ENCODE data around the gene FAM20C.
"Not testable (repeated sequence)": the region's sequence is repeated elsewhere in the genome, so short reads cannot be mapped to it uniquely, and the experiment has no call there.

The FAM20C gene

DNA sequence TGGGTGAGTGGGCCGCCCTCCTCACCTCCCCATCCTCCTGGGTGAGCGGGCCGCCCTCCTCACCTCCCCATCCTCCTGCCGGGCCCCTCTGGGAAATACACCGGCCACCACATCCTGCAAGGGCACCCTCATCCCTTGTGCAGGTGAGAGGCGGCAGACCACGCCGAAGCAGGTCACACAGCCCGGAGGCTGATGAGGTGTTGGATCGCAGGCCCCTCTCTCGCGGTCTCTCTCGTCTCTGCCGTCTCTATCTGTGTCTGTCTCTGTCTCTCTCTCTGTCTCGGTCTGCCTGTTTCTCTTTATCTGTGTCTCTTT is 66.8 kb downstream of the FAM20C start:
- DNase-seq (ENCODE audit: low read depth) = no peak

DNA sequence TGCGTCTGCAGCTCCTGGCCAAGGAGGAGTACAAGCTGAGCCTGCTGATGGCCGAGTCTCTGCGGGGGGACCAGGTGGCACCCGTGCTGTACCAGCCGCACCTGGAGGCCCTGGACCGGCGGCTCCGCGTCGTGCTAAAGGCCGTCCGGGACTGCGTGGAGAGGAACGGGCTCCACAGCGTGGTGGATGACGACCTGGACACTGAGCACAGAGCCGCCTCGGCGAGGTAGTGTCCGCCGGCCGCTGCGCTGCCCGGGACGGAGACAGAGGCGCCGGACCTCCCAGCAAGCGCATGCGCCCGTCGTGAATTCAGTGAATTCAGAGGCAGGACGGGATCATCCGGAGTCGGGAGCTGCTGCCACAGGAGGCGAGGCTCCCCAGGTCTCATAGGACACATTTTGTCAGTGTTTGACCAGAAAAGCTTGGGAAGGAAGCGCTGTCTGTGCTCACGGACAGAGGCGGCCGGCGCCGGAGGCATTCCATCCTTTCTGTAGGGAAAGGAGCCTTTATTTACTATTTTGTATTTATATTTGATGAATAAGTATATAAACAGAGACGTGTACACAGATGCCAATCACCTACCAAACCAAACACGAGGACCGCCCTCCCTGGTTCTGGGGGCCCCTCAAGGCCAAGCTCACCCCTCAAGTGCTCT is 67.5 kb downstream of the FAM20C start:
- DNase-seq (ENCODE audit: low read depth) = no peak

DNA sequence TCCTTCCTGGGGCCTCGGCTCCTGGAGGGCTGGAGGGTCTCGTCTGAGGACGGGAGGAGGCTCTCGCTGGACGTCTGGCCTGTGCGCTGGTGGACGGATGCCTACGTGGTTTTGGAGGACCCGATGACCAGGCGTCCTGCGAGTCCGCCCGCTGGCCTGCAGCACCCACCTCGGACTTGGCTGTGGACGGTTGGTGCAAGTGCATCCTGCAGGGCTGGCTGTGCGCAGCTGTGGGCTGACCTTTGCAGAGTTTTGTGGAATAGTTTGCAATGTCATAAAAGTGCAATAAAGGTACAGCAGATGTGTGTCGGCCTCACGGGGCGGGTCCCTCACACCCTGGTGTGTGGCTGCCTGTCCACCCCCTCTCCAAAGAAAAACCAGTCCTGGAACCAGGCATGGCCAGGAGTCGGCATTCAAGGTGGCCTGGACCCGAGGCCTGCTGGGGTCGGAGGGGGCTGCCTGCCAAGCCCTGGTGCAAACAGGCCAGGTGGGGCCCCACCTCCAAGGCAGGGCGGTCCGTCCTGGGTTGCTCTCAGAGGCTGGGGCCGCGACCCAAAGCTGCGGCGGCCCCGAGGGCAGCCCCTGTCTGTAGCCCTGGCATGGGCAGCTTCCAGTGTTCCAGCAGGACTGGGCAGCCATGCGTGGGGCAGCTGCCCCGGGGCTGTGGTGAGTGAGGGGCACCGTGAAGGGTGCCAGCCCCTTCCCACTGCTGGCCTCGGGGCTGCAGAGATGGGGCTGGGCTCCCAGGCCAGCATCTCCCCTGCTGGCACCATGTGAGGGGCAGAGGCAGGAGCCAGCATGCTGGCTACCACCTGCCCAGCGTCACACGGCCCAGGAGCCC is 68.3 kb downstream of the FAM20C start:
- no peak for DNase-seq (ENCODE audit: low read depth)

DNA sequence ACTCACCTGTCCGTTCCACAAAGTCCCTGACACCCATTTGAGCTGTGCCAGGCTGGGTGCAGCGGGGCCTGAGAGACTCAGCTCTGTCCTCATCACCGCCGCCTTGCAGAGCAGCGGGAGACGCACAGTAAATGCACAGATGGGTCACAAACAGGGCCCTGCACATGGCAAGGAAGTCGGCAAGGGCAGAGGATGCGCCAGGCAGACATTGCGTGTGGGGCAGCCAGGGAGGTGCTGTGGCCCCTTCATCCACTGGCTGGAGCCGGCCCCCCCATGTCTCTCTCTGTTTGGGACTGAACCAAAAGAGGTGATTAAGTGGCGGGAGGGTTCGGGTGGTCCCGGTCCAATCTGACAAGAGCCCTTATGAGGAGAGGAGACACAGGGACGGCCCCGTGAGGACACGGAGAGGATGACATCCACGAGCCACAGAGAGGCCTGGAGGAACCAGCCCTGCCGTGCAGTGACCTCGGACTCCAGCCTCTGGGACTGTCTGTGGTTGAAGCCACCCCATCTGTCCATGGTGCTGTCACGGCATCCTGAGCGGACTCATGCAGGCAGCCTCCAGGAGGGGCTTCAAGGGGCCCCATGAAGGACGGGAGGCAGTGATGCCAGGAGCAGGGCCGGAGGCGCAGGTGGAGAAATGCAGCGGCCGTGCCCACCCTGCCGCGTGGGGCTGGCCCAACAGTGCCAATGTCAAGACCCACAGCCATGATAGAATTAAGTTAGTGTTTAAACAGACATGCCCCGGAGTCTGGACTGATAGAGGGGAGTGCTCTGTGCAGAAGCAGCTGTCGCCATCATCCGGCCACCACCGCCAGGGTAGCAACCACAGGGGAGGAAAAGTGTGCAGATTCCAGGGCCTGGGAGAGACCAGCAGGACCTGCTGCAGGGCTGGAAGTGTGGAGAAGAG is 69.2 kb downstream of the FAM20C start:
- DNase-seq (ENCODE audit: low read depth) = no peak

DNA sequence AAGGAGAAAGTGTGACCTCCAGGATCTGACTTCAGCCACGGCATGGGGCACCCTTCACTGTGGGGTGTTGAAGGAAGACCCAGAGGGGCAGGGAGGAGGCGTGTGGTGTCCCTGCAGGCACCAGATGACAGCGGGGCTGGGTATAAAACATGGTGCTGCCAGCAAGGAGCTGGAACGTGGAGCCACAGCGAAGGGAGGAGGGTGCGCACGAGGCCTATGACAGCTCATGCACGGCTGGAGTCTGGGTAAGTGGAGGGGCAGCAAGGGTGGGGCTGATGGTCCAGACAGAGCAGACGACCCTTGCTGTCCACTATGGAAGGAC is 69.8 kb downstream of the FAM20C start:
- DNase-seq (ENCODE audit: low read depth) = no peak

DNA sequence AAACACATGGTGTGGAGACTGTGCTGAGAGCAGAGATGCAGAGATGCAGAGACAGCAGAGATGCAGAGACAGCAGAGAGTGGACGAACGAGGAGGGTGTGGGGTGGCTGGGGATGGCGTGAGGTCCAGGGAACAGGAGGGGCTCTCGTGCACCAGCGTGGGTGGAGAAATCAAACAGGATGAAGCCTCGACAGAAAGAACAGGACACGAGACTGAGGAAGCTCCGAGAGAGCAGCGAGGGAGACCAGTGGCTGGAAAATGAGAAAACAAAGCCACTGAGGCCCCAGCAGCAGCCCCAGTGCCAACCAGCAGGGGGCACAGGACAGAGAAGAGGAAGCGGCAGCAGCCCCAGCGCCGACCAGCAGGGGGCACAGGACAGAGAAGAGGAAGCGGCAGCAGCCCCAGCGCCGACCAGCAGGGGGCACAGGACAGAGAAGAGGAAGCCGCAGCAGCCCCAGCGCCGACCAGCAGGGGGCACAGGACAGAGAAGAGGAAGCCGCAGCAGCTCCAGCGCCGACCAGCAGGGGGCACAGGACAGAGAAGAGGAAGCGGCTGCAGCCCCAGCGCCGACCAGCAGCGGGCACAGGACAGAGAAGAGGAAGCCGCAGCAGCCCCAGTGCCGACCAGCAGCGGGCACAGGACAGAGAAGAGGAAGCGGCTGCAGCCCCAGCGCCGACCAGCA is 70.4 kb downstream of the FAM20C start:
- DNase-seq (ENCODE audit: low read depth) = not testable (repeated sequence)

DNA sequence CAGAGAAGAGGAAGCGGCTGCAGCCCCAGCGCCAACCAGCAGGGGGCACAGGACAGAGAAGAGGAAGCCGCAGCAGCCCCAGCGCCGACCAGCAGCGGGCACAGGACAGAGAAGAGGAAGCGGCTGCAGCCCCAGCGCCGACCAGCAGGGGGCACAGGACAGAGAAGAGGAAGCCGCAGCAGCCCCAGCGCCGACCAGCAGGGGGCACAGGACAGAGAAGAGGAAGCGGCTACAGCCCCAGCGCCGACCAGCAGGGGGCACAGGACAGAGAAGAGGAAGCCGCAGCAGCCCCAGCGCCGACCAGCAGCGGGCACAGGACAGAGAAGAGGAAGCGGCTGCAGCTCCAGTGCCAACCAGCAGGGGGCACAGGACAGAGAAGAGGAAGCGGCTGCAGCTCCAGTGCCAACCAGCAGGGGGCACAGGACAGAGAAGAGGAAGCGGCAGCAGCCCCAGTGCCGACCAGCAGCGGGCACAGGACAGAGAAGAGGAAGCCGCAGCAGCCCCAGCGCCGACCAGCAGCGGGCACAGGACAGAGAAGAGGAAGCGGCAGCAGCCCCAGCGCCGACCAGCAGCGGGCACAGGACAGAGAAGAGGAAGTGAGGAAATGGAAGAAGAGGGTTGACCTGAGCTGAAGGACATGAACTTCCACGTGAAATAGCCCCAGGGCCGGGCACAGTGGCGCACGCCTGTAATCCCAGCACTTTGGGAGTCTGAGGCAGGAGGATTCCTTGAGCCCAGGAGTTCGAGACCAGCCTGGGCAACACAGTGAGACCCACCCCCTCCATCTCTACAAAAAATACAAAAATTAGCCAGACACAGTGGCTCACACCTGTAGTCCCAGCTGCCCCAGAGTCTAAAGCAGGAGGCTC is 71.3 kb downstream of the FAM20C start:
- DNase-seq (ENCODE audit: low read depth) = not testable (repeated sequence)

DNA sequence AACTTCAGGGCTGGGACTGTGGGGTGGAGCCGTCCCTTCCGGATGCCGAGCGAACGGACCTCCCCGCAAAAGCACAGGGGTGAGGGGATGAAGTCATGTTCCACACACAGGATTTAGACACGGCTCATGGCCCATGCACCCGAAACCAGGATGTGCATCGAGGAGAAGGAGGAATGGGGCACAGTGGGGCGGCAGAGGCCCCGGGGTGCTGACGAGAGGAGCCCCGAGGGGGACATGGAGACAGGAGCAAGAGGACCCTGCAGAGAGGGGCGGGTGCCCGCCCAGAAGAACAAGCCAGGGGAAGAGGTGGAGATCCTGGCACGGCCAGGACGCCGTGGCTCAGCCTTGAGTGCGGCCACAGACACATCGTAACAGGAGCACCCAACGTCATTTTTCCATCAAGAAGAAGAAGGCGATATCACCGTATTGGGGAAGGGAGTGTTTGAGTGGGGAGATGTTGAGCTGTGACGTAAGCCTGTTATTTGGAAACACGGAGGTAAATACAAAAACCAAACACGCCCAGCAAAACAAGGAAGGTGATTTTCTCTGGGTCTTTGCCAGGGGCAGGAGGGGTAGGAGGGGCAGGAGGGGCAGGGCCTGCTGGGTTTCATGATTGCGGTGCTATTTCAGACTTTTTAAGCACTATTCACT is 72.3 kb downstream of the FAM20C start:
- peak; percentile 29 for DNase-seq (ENCODE audit: low read depth)

DNA sequence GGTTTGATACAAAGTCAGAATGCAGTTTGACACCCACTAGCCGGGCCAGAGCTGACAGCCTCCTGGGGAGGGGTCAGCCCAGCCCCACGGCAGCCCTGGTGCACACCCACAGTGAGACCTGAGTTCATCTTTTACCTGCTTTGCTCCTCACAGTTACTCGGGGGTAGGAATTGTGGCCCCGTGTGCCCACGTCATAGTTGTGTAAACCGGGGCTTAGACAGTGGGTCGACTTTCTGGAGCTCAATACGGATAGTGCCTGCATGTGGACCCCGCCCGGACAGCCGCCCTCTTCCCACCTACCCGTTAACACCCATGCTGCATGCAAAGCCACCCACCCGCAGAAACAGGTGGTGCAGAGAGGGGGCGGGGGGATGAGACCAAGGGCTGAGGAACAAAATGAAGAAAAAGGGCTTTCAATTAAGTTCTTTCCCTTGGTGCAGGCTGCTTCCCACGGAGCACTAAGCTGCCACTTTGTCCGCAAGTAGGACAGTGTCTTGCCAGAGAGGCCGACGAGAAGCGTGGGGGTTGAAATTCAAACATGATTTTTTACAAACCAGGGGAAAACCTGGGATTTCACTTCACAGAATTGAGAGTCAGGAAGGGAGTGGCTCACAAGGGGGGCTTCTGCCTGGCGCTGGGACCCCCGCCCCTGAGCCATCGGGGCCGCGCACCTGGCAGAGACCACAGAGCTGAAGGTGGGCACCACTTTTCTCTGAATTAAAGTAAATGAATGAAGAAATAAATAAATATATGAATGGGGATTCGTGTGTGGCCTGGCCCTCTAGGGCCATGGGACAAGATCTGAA is 73.0 kb downstream of the FAM20C start:
- DNase-seq (ENCODE audit: low read depth) = peak; percentile 30

DNA sequence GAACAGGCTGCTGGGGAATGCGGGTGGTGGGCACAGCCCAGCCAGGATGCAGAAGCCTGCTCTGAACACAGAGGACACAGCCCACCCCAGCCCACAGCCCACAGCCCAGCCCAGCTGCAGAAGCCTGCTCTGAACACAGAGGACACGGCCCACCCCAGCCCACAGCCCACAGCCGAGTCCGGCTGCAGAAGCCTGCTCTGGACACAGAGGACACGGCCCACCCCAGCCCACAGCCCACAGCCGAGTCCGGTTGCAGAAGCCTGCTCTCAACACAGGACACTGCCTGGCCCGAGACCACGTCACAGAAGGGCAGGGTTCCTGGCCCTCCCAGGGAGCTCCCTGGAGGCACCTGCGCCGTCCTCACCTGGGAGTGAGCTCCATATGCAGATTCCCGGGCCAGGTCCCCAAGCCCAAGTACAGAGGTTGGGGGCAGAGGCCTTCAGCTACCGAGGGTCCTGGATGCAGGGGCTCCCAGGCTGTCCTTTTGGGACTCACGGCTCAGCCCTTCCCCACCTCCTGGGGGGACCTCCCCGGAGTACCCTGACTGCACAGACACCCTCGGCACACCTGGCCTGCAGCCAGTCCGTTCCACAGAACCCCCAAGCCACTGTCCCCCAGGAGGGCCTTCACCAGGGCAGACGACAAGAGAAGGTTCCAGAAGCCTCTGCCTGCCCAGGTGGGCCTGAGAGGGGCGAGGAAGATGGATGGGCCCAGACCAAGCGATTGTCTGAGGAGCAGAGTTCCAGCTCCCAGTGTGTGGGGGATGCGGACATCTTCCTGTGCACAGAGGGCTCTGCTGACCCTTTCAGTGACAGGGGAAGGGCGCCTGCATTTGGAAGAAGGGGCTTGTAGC is 73.9 kb downstream of the FAM20C start:
- no peak for DNase-seq (ENCODE audit: low read depth)

DNA sequence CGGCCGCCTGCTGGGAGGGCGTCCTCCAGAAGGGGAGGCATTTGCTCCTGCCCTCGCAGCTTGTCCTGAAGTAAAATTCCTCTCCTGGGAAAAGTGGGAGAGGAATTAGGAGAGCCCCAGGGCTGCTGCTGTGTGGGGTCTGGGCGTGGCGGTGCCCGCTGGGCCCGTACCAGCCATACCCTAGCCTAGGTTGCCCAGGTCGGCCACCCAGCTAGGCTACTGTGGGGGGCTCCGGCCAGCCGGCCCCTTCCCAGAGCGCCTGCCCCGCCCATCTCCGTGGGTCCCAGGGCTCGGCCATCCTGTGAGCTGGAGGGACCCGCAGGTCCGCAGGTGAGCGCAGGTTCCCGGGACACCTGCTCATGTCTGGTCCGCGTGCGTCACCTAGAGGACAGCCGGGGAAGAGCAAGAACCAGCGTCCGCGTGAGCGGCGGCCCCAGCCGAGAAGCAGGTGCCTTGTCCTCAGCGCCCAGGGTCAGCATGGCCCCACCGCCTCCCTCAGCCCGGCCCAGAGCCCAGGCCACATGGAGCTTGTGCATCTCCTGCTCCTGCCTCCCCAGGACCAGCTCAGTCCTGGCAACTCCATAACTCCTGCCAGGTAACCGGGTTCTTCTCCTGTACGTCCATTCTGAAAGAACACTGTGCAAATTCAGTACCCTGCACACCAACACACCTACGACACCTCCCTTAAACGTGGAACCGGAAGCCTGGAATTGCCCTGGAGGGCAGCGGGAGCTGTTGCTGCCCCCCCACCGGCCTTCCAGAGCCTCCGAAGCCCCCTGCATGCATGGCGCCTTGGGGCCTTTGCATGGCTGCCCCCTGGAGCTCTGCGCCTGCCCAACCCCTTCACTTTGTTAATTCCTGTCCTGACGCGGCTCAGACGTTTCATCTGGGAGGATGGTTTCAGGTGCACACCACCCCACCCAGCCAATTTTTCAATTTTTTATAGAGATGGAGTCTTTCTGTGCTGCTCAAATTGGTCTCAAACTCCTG is 74.8 kb downstream of the FAM20C start:
- DNase-seq (ENCODE audit: low read depth) = peak; percentile 27

DNA sequence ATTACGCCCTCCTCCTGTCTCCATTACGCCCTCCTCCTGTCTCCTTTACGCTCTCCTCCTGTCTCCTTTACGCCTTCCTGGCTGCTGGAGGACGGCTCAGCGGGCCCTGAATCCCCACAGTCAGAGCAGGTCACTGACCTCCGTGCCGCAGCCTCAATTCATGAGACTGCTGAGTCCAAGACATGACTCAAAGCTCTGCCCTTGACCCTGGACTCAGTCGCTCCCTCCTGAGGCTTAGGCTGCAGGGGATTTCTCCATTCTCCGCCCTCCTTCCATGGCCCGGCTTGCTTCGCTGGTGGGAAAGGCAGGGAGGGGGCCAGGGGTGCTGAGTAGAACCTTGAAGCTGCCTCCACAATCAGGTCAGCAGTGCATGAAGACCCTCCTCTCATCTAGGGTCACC is 76.6 kb downstream of the FAM20C start:
- DNase-seq (ENCODE audit: low read depth) = no peak

DNA sequence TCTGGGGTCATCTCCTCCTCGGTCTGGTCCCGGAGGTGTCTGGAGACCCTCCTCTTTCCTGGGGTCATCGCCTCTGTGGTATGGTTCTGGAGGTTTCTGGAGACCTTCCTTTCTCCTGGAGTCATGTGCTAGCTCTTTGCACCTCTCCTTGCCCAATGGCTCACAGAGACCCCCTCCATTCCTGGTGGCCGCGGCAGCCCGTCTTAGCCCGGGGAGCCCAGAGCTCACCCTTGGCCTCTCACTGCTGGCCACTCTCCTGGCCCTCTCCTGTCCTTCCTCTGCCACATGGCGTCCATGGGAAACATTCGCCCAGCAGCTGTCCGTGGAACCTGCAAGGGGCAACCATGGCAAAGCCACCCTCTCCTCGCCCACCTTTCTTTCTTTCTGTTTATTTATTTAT is 77.3 kb downstream of the FAM20C start:
- no peak for DNase-seq (ENCODE audit: low read depth)

DNA sequence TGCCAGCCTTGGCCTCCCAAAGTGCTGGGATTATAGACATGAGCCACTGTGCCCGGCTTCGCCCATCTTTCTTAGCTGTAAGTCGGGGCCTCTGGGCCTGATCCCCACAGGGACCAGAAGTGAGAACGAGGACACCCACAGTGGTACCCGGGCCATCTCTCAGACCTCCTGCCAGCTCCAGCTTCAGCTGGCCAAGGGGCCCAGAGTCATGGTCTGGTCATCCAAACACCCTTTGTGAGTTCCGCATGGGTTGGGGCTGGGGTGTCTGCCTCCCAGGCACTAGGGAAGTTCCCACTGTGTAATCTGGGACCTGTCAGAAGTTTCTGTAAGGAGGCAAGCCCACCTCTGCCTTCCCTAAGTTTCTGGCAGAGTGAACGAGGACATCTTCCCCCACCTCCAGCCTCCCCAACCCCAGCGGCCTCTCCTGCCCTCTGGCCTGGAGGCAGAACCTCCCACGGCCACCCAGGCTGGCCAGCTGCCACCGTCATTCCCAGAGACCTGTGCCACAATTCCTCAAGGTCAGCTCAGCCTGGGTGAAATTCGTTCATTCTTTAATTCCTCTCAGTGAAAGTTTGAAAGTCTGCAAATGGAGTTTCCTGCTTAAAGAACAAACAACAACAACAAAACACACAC is 78.1 kb downstream of the FAM20C start:
- DNase-seq (ENCODE audit: low read depth) = no peak

DNA sequence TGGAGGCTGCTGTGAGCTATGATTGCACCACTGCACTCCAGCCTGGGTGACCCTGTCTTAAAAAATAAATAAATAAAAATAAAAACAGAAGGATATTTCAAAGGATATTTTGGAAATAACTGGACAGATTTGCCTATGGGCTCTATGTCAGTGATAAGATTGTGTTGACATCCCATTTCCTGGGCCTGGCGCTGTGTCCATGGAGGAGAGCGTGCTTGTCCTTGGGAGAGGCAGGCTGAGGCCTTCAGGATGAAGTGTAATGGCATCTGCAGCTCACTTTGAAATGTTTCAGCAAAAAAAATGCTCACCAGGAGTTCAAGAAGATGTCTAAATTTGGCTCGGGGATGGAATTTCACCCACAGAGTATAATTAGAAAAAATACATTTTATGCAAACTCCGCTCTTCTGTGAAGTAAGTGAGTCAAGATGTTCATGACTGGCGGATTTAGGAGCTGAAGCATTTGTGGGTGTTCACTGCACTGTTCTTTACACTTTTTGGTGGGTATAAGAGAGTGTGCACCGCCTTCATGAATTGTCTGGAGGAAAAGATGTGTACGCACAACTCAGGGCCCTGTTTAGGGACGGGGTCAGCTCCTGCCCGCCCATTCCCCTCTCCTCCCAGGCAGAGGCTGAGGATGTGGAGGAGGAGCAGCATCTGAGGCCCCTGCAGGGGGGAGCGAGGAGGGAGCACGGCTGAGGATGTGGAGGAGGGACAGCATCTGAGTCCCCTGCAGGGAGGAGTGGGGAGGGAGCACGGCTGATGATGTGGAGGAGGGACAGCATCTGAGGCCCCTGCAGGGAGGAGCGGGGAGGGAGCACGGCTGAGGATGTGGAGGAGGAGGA is 79.1 kb downstream of the FAM20C start:
- DNase-seq (ENCODE audit: low read depth) = no peak

DNA sequence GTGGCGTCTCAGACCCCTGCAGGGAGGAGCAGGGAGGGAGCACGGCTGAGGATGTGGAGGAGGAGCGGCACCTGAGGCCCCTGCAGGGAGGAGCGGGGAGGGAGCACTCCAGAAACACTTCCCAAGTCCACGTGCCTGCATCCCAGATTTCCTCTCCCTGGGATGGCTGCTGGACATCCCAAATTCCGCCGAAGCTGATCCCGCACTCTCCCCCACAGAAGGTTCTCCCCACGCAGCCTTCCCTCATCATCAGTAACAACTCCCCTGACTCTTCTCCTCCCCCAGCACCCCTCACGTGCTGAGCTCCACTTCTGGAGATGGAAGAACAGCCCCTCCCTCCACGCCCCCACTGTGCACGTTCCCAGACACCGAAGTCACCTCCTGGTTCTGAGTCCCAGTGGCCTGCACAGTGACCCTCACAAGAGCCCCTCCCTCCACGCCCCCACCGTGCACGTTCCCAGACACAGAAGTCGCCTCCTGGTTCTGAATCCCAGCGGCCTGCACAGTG is 79.8 kb downstream of the FAM20C start:
- DNase-seq (ENCODE audit: low read depth) = no peak

Data from ELR (cell line).